T-helper 22 cell (primary cell): ENCODE data around the gene ZCCHC17.

Experiments
- DNase-seq: peaks from one replicate; pipeline ENCODE4 v3.0.0-alpha.2; 2020; ENCODE audit warnings: low read depth

The ZCCHC17 gene

GRCh38 chr1:31306278-31306677 is 9.4 kb downstream of the ZCCHC17 start:
- no peak for DNase-seq

GRCh38 chr1:31308036-31308435 is 11.2 kb downstream of the ZCCHC17 start:
- no peak for DNase-seq

GRCh38 chr1:31310198-31310597 is 13.4 kb downstream of the ZCCHC17 start:
- no peak for DNase-seq

GRCh38 chr1:31315902-31316301 is 19.1 kb downstream of the ZCCHC17 start:
- no peak for DNase-seq

- DNase-seq = no peak
Measured at GRCh38 chr1:31318146-31318545, 21.3 kb downstream of the ZCCHC17 start.

GRCh38 chr1:31324093-31324492 is 27.3 kb downstream of the ZCCHC17 start:
- no peak for DNase-seq

GRCh38 chr1:31324992-31325391 is 28.2 kb downstream of the ZCCHC17 start:
- no peak for DNase-seq

- DNase-seq = no peak
Measured at GRCh38 chr1:31326461-31326860, 29.6 kb downstream of the ZCCHC17 start.

- DNase-seq = no peak
Measured at GRCh38 chr1:31327381-31327780, 30.5 kb downstream of the ZCCHC17 start.

GRCh38 chr1:31335007-31335406 is 38.2 kb downstream of the ZCCHC17 start:
- DNase-seq = no peak

- DNase-seq = no peak
Measured at GRCh38 chr1:31336687-31337467, 40.0 kb downstream of the ZCCHC17 start.

- DNase-seq = no peak
Measured at GRCh38 chr1:31344503-31344902, 47.7 kb downstream of the ZCCHC17 start.

GRCh38 chr1:31345635-31346034 is 48.8 kb downstream of the ZCCHC17 start:
- DNase-seq = no peak

- DNase-seq = no peak
Measured at GRCh38 chr1:31346785-31347184, 50.0 kb downstream of the ZCCHC17 start.

GRCh38 chr1:31348449-31348848 is 51.6 kb downstream of the ZCCHC17 start:
- no peak for DNase-seq

GRCh38 chr1:31354283-31354682 is 57.5 kb downstream of the ZCCHC17 start:
- DNase-seq = no peak

GRCh38 chr1:31356427-31356826 is 59.6 kb downstream of the ZCCHC17 start:
- DNase-seq = no peak

GRCh38 chr1:31361607-31362006 is 64.8 kb downstream of the ZCCHC17 start:
- DNase-seq = no peak

- DNase-seq = no peak
Measured at GRCh38 chr1:31362032-31362431, 65.2 kb downstream of the ZCCHC17 start.

GRCh38 chr1:31364561-31365250 is 67.9 kb downstream of the ZCCHC17 start:
- no peak for DNase-seq

- DNase-seq = no peak
Measured at GRCh38 chr1:31366796-31367195, 70.0 kb downstream of the ZCCHC17 start.

GRCh38 chr1:31368611-31369107 is 71.8 kb downstream of the ZCCHC17 start:
- DNase-seq = no peak

GRCh38 chr1:31370021-31370420 is 73.2 kb downstream of the ZCCHC17 start:
- no peak for DNase-seq
